ENCODE results near the gene MMD. TPM values are rescaled to one million over a fixed set of nuclear protein-coding genes. Genes with fewer than 3 reads are reported as not detected.

MMD gene
- total RNA-seq, 1 experiment from 2014 or later: 26.9 TPM

DNA sequence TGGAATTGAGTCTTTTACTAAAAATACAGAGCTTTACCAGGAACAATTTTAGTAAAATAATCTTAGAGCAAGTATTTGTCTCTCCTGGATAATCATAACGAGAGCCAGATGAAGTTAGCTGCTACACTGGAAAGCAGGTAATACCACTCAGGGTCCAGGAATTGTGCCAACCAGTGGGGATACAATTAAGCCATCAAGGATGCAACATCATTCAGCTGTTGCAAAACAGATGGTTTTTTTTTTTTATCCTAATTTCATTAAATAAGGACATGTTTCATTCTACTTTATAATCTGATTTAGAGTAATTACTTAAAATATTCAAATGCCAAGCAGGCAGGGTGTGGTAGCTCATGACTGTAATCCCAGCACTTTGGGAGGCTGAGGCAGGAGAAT is 10.2 kb downstream of the MMD start:
- in situ Hi-C loops (cut with HindIII; ENCODE audit: low pct_unique_long_range_greater_than_20kb, low sequenced_read_pairs): no loop called here
- Histone ChIP-seq H3K36me3 (ENCODE audit: control insufficient read depth, insufficient read depth, low read length) (peaks cover 7% of the 10 kb centered on the region; the same call in 1 of the 2 replicates), H3K9me3 (ENCODE audit: control insufficient read depth, insufficient read depth, low read depth, low read length) (no peaks in the 10 kb centered on the region), H3K27me3 (ENCODE audit: control insufficient read depth, insufficient read depth, low read length) (no peaks in the 10 kb centered on the region), H3K4me3 (ENCODE audit: low read depth in 2 of 2, low read length in 2 of 2) (no peak overlapping the region), H3K27ac (ENCODE audit: low read length) (no peak overlapping the region), H3K4me1 (ENCODE audit: control insufficient read depth, insufficient read depth, low read length) (no peaks in the 10 kb centered on the region)
- CTCF ChIA-PET: no interaction called here
- ATAC-seq: no peak
- no peak for TF ChIP-seq REST (IDR thresholded peaks at IDR 0.05; ENCODE audit: insufficient read depth in 1 of 2, low read depth in 2 of 2, low read length in 1 of 2)
- TF ChIP-seq TCF7L2 (IDR thresholded peaks at IDR 0.05; ENCODE audit: low read depth, low read length): no peak
- TF ChIP-seq, protein P1, sequence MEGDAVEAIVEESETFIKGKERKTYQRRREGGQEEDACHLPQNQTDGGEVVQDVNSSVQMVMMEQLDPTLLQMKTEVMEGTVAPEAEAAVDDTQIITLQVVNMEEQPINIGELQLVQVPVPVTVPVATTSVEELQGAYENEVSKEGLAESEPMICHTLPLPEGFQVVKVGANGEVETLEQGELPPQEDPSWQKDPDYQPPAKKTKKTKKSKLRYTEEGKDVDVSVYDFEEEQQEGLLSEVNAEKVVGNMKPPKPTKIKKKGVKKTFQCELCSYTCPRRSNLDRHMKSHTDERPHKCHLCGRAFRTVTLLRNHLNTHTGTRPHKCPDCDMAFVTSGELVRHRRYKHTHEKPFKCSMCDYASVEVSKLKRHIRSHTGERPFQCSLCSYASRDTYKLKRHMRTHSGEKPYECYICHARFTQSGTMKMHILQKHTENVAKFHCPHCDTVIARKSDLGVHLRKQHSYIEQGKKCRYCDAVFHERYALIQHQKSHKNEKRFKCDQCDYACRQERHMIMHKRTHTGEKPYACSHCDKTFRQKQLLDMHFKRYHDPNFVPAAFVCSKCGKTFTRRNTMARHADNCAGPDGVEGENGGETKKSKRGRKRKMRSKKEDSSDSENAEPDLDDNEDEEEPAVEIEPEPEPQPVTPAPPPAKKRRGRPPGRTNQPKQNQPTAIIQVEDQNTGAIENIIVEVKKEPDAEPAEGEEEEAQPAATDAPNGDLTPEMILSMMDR (IDR thresholded peaks at IDR 0.05): no peak
- TF ChIP-seq SIN3A (IDR thresholded peaks at IDR 0.05; ENCODE audit: borderline replicate concordance, insufficient read depth, low read depth, low read length): no peak
- TF ChIP-seq POLR2AphosphoS5 (IDR thresholded peaks at IDR 0.05; ENCODE audit: low read depth, low read length): no peak
- POLR2A ChIA-PET: no interaction called here
- intact Hi-C loops (cut with micrococcal nuclease; ENCODE audit: unreplicated experiment): no loop called here
- DNase-seq (ENCODE audit: low read depth, low spot score): no peak
- BruUV-seq (replicated peaks): no TSS peak

DNA sequence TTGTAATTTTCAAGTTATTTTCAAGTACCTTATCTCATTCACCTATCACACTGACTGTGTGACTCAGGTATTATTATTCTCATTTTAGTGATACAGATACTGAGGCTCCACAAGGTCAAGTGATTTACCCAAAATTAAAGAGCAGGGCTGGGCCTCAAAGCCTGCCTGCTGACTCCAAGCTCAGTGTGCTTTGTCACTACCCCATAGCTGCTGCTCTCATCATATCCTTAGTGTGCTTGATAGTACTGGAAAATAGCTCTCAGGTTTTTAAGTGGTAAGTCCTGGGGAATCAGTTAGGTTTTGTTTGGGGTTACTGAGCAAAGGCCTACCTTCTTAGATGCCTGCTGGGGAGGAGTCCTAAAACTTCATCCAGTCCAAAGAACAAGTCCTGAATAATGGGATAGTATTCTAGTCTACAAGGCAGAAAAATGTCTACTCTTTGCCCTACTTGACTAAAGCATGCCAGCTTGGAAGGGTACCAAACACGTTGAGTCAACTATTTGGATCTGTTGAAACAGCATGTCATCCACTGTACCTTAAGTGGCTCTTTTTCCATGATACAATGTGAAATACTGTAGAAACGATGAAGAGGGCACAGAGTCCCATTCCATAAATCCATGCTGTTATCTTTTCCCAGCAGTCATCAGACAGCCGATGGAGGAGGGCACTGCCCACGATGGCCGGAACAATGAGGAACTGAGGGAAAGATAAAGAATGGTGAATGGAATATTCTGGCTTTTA is 10.7 kb downstream of the MMD start:
- no peak for ATAC-seq

More for the DNA sequence above, 10.7 kb downstream of the MMD start:
- BruUV-seq (replicated peaks): no TSS peak
- no peaks in the 10 kb centered on the region for H3K27me3 ChIP-seq (ENCODE audit: control insufficient read depth, insufficient read depth, low read length)
- no peak overlapping the region for H3K27ac ChIP-seq (ENCODE audit: low read length)
- no peak for DNase-seq (ENCODE audit: low read depth, low spot score)
- in situ Hi-C loops (cut with HindIII; ENCODE audit: low pct_unique_long_range_greater_than_20kb, low sequenced_read_pairs): no loop called here
- TF ChIP-seq REST (IDR thresholded peaks at IDR 0.05; ENCODE audit: insufficient read depth in 1 of 2, low read depth in 2 of 2, low read length in 1 of 2): no peak
- no peaks in the 10 kb centered on the region for H3K9me3 ChIP-seq (ENCODE audit: control insufficient read depth, insufficient read depth, low read depth, low read length)
- intact Hi-C loops (cut with micrococcal nuclease; ENCODE audit: unreplicated experiment): no loop called here
- H3K4me3 ChIP-seq (ENCODE audit: low read depth in 2 of 2, low read length in 2 of 2): no peak overlapping the region
- no peaks in the 10 kb centered on the region for H3K4me1 ChIP-seq (ENCODE audit: control insufficient read depth, insufficient read depth, low read length)
- ChIA-PET CTCF (no interaction called here), POLR2A (no interaction called here)
- peaks cover 7% of the 10 kb centered on the region; the same call in 1 of the 2 replicates for H3K36me3 ChIP-seq (ENCODE audit: control insufficient read depth, insufficient read depth, low read length)
